Ovary (tissue), 3 donors: ENCODE measurements around the gene CHCHD6.

Experiments used
- EP300 ChIP-seq: sonication (generic); formaldehyde crosslinking; IDR thresholded peaks from one replicate; pipeline ENCODE4 v1.6.1; 2017; ENCODE audit warnings: antibody characterized with exemption
- POLR2A ChIP-seq: fragments of 450-650 bp; IDR thresholded peaks from one replicate; pipeline ENCODE4 v1.6.1; 2017; ENCODE audit warnings: antibody characterized with exemption, mild to moderate bottlenecking, moderate library complexity
- TF ChIP-seq, protein P1 (sequence below), 3 donors: fragments of 450-650 bp in 2 of 3; fragments of 200-600 bp in 1 of 3; IDR thresholded peaks; one replicate each; pipeline versions ENCODE4 v1.5.1 to v1.8.0; 2016 to 2022; ENCODE audit warnings: antibody characterized with exemption in 3 of 3, mild to moderate bottlenecking in 1 of 3
- donor health status: DM: no; HTN: no; CAD: no.

DNA sequence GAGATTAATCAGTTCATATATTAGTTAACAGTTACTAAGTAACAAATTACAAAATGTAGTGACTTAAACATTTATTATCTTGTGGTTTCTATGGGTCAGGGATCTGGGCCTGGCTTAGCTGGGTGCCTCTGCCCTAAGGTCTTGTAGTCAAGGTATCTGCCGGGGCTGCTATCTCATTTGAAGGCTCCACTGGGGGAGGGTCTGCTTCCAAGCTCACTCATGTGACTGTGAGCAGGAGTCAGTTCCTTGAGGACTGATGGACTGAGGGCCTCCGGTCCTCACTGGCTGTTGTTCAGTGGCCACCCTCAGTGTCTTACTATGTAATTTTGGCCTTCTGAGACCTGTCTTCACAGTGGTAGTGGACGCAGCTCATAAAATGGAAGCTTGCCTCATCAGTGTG, 143.0 kb downstream of the CHCHD6 start:
- TF ChIP-seq EP300 (no peak), POLR2A (no peak)
- TF ChIP-seq, protein P1, sequence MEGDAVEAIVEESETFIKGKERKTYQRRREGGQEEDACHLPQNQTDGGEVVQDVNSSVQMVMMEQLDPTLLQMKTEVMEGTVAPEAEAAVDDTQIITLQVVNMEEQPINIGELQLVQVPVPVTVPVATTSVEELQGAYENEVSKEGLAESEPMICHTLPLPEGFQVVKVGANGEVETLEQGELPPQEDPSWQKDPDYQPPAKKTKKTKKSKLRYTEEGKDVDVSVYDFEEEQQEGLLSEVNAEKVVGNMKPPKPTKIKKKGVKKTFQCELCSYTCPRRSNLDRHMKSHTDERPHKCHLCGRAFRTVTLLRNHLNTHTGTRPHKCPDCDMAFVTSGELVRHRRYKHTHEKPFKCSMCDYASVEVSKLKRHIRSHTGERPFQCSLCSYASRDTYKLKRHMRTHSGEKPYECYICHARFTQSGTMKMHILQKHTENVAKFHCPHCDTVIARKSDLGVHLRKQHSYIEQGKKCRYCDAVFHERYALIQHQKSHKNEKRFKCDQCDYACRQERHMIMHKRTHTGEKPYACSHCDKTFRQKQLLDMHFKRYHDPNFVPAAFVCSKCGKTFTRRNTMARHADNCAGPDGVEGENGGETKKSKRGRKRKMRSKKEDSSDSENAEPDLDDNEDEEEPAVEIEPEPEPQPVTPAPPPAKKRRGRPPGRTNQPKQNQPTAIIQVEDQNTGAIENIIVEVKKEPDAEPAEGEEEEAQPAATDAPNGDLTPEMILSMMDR (IDR thresholded peaks at IDR 0.05) = no peak
